B cell (primary cell): ENCODE data around the gene C4orf17. TPM values are rescaled to one million over a fixed set of nuclear protein-coding genes. Genes with fewer than 3 reads are reported as not detected.

Source experiments
- ATAC-seq: fragments of 200-7000 bp; cut with Tn5 transposase; one replicate; pipeline ENCODE4 v1.10.0; 2021; ENCODE audit warnings: low read depth, mild to moderate bottlenecking, moderate number of reproducible peaks, moderate library complexity
- CTCF ChIA-PET: fragments of 350-600 bp; sonication (Branson Sonifier 250); formaldehyde crosslinking; loops from one replicate; lab custom pipeline; 2021; ENCODE audit warnings: antibody characterized with exemption, inconsistent platforms; lab: Charles Lee
- POLR2A ChIA-PET: fragments of 350-600 bp; sonication (Branson Sonifier 250); formaldehyde crosslinking; loops from one replicate; lab custom pipeline; 2021; ENCODE audit warnings: antibody characterized with exemption; lab: Charles Lee
- DNase-seq: peaks from one replicate; pipeline ENCODE4 v3.0.0; 2013
- H2AFZ ChIP-seq: 2 replicates; pipeline ENCODE4 v1.6.1; 2012; ENCODE audit warnings: mild to moderate bottlenecking, low read depth, low read length; ENCODE audit not compliant: insufficient read depth, poor library complexity, severe bottlenecking
- H3K27ac ChIP-seq, 2 donors: 1 replicate in 1 of 2; 2 replicates in 1 of 2; pipeline ENCODE4 v1.5.1; 2012 to 2013; ENCODE audit warnings: low read length in 2 of 2, mild to moderate bottlenecking in 2 of 2, moderate library complexity in 1 of 2
- H3K27me3 ChIP-seq, 4 experiments: fragments of 200-600 bp in 1 of 4; sonication (generic) in 1 of 4; replicated peaks in 1 of 4; 1 replicate in 2 of 4; 2 replicates in 2 of 4; pipeline versions ENCODE4 v1.6.1 to v1.7.0; 2013 to 2016; ENCODE audit warnings: low read length in 3 of 4, mild to moderate bottlenecking in 2 of 4, mixed read lengths in 1 of 4, moderate library complexity in 1 of 4; ENCODE audit not compliant: insufficient read depth in 4 of 4, control insufficient read depth in 3 of 4; ENCODE audit errors: control extremely low read depth in 1 of 4
- H3K36me3 ChIP-seq, 2 experiments: replicated peaks in 1 of 2; 1 replicate in 1 of 2; 2 replicates in 1 of 2; pipeline versions ENCODE4 v1.6.1 to v1.7.1; 2013; ENCODE audit warnings: low read length in 1 of 2; ENCODE audit not compliant: insufficient read depth in 2 of 2, control insufficient read depth in 1 of 2; ENCODE audit errors: control extremely low read depth in 1 of 2, extremely low read depth in 1 of 2
- H3K4me1 ChIP-seq, 2 donors: fragments of 200-600 bp in 1 of 2; sonication (generic) in 1 of 2; 1 replicate in 1 of 2; 2 replicates in 1 of 2; pipeline versions ENCODE4 v1.5.1 to v1.6.1; 2013 to 2017; ENCODE audit warnings: low read length in 2 of 2; ENCODE audit not compliant: control insufficient read depth in 2 of 2, insufficient read depth in 2 of 2
- H3K4me2 ChIP-seq: replicated peaks from 2 replicates; pipeline ENCODE3; 2012; ENCODE audit warnings: mild to moderate bottlenecking, low read depth, low read length; ENCODE audit not compliant: poor library complexity, severe bottlenecking
- H3K4me3 ChIP-seq, 5 experiments: fragments of 200-600 bp in 1 of 5; sonication (generic) in 1 of 5; 1 replicate in 3 of 5; 2 replicates in 2 of 5; pipeline versions ENCODE4 v1.5.1 to v1.7.0; 2011 to 2016; ENCODE audit warnings: low read length in 4 of 5, mild to moderate bottlenecking in 4 of 5, low read depth in 2 of 5, control low read depth in 1 of 5, moderate library complexity in 1 of 5; ENCODE audit not compliant: insufficient read depth in 1 of 5; ENCODE audit errors: control extremely low read depth in 1 of 5, extremely low read depth in 1 of 5
- H3K79me2 ChIP-seq: fragments of 200-600 bp; sonication (generic); one replicate; pipeline ENCODE4 v1.6.0; 2016; ENCODE audit warnings: low read length; ENCODE audit not compliant: control insufficient read depth, insufficient read depth
- H3K9ac ChIP-seq: fragments of 200-600 bp; sonication (generic); 2 replicates; pipeline ENCODE4 v1.6.1; 2017; ENCODE audit warnings: mild to moderate bottlenecking, low read length, moderate library complexity
- H3K9me3 ChIP-seq, 3 donors: one replicate each; pipeline versions ENCODE4 v1.6.1 to v1.7.1; 2013; ENCODE audit warnings: low read length in 2 of 3; ENCODE audit not compliant: control insufficient read depth in 2 of 3, insufficient read depth in 1 of 3; ENCODE audit errors: control extremely low read depth in 1 of 3
- H4K20me1 ChIP-seq: 2 replicates; pipeline ENCODE4 v1.6.0; 2012; ENCODE audit warnings: mild to moderate bottlenecking, low read length; ENCODE audit not compliant: insufficient read depth, control insufficient read depth, poor library complexity, severe bottlenecking
- H3K27ac Mint-ChIP-seq: one replicate; pipeline ENCODE4 v1.8.0; 2021; ENCODE audit warnings: mixed read lengths
- H3K27me3 Mint-ChIP-seq: one replicate; pipeline ENCODE4 v1.8.0; 2021; ENCODE audit warnings: mixed read lengths
- H3K4me1 Mint-ChIP-seq: one replicate; pipeline ENCODE4 v1.8.0; 2021; ENCODE audit warnings: mixed read lengths
- H3K4me3 Mint-ChIP-seq: one replicate; pipeline ENCODE4 v1.8.0; 2021; ENCODE audit warnings: mixed read lengths
- H3K9me3 Mint-ChIP-seq: one replicate; pipeline ENCODE4 v1.8.0; 2022; ENCODE audit warnings: mixed read lengths; ENCODE audit not compliant: insufficient read depth
- EZH2 ChIP-seq: IDR thresholded peaks from 2 replicates; pipeline ENCODE4 v1.6.1; 2012; ENCODE audit warnings: borderline replicate concordance, low read depth, mild to moderate bottlenecking, moderate library complexity, low read length; ENCODE audit not compliant: insufficient read depth, poor library complexity, severe bottlenecking
- WGBS: methylation state at CpG from one replicate; pipeline ENCODE4 v1.1.5; 2013; ENCODE audit warnings: missing lambda C conversion rate; ENCODE audit not compliant: insufficient coverage; 5-methylcytosine and 5-hydroxymethylcytosine counted together
- intact Hi-C: fragments of 100-400 bp; cut with micrococcal nuclease; formaldehyde crosslinking; loops from one replicate; pipeline ENCODE4 v1.10.0; 2022
- polyA plus RNA-seq: library from polyadenylated mRNA; depleted of rRNA; stranded (reverse); fragments of >200 nt; gene quantifications from 2 replicates; pipeline ENCODE4 v1.2.3, GENCODE V29; 2012
- total RNA-seq, 2 donors: library from RNA; stranded (reverse); fragments of 120-200 nt in 1 of 2; gene quantifications; 1 replicate in 1 of 2; 2 replicates in 1 of 2; pipeline versions ENCODE4 v1.2.3 to v1.2.4, GENCODE V29; 2013 to 2022
- TF ChIP-seq, protein P1 (sequence below): fragments of 200-600 bp; IDR thresholded peaks from one replicate; pipeline ENCODE4 v1.8.0; 2022; ENCODE audit warnings: antibody characterized with exemption, mild to moderate bottlenecking

Gene C4orf17
- total and polyA plus RNA-seq, 2 donors (not counting 1 experiment from before 2014, with no cell fraction given) = not detected

DNA sequence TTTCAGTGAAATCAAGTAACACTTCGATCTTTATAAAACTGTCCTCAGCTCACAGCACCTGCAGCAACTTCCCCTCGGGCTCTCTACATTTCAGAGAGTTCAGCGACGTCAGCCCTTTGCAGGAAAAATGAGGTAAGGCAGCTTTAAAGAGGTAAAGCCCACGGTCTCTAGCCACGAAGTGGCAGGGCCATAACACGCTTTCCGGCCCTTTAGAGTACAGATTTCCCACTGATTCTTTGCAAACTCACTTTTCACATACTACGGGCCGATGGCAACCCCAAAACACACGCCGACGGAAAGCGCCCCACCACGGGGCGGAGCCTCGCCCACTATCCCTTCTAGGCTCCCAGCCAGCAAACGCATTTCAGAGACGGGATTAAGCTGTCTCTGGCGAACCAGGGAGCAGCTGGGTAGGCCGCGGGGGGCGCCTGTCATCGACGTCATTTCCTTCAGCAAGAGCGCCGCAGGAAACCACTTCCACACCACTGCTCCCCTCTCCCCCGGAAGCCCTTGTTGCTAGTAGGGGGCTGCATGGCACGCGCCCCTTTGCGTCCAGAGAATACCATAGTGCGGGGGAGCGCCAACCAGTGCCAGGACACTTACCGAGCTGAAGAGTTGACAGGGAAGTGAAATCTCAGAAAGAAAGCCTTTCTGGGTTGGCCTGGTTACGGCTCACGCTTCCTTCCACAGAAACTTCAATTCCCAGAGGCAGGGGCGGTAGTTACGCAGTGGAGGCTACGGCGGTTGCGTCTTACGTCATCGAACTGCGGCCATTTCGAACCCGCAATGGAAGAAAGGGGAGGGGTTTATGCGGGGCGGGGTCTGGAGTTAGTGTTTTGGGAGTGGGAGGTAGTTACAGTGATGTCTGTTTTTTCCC is 52.7 kb downstream of the C4orf17 start, which contains the start of gene TRMT10A:
TRMT10A (minus strand) TSS at position 730 of the 877 bp plus-strand sequence. CDS start 4,701 bp downstream, outside the sequence.
- H3K27me3 Mint-ChIP-seq = peaks cover 24% of the 10 kb centered on the region
- peak within 1 kb of the TSS; percentile 100 for H3K27ac Mint-ChIP-seq
- DNase-seq (peak; percentile 98), ATAC-seq (peak; percentile 84)
- ChIA-PET POLR2A (interaction anchor here (0.5 to 1.5 kb wide), 11 partner anchors 9 to 475 kb away, joined by 3 to 8 read pairs (median 3); partner anchors contain the start of genes ADH5, DAPP1, H2AZ1 and LAMTOR3), CTCF (interaction anchor here (0.6 to 3.7 kb wide), 16 partner anchors 9 to 1231 kb away, joined by 3 to 44 read pairs (median 4); partner anchors contain the start of genes DNAJB14, H2AZ1, LAMTOR3 and METAP1)
- H3K9me3 ChIP-seq = no peaks in the 10 kb centered on the region
- H4K20me1 ChIP-seq = no peaks in the 10 kb centered on the region
- no peaks in the 10 kb centered on the region for H3K9me3 Mint-ChIP-seq
- peak within 1 kb of the TSS; percentile 99 for H3K4me3 Mint-ChIP-seq
- peaks cover 4 to 9% of the 10 kb centered on the region in 2 donors for H3K4me1 ChIP-seq
- H3K4me2 ChIP-seq = peak within 1 kb of the TSS; percentile 87
- TF ChIP-seq, protein P1, sequence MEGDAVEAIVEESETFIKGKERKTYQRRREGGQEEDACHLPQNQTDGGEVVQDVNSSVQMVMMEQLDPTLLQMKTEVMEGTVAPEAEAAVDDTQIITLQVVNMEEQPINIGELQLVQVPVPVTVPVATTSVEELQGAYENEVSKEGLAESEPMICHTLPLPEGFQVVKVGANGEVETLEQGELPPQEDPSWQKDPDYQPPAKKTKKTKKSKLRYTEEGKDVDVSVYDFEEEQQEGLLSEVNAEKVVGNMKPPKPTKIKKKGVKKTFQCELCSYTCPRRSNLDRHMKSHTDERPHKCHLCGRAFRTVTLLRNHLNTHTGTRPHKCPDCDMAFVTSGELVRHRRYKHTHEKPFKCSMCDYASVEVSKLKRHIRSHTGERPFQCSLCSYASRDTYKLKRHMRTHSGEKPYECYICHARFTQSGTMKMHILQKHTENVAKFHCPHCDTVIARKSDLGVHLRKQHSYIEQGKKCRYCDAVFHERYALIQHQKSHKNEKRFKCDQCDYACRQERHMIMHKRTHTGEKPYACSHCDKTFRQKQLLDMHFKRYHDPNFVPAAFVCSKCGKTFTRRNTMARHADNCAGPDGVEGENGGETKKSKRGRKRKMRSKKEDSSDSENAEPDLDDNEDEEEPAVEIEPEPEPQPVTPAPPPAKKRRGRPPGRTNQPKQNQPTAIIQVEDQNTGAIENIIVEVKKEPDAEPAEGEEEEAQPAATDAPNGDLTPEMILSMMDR = no peak
- no peak for TF ChIP-seq EZH2
- no peaks in the 10 kb centered on the region for H3K79me2 ChIP-seq
- H3K36me3 ChIP-seq = peaks cover 0 to 1% of the 10 kb centered on the region in 2 experiments
- H3K4me3 ChIP-seq = peak within 1 kb of the TSS; percentile 73 to 92 (median 80)
- peaks cover 0 to 9% (median 2%) of the 10 kb centered on the region in 4 experiments for H3K27me3 ChIP-seq
- H3K4me1 Mint-ChIP-seq = peaks cover 18% of the 10 kb centered on the region
- peak within 1 kb of the TSS; percentile 86 for H2AFZ ChIP-seq
- intact Hi-C loops = loop anchor here (1.0 to 10.0 kb wide), 9 partner anchors 253 to 1421 kb away; partner anchors contain the start of genes ADH5, DAPP1, EIF4E and H2AZ1
- under 1% methylated on average over 34 of the region's 48 CpGs for WGBS
- H3K27ac ChIP-seq = peak within 1 kb of the TSS; percentile 96
- H3K9ac ChIP-seq = peak within 1 kb of the TSS; percentile 84
